Measurements from ENCODE around the gene DENND1A. TPM values are rescaled to one million over a fixed set of nuclear protein-coding genes. Genes with fewer than 3 reads are reported as not detected.

Gene DENND1A
- total and polyA plus RNA-seq, 2 experiments from 2014 or later, result 13.1 to 28.7 TPM

- no peak for TF ChIP-seq ZNF462 (CRISPR knock-in tag; IDR thresholded peaks at IDR 0.05)
- no peak for TF ChIP-seq ZNF331 (CRISPR knock-in tag; IDR thresholded peaks at IDR 0.05; ENCODE audit: low read depth)
- TF ChIP-seq JUNB (IDR thresholded peaks at IDR 0.05; ENCODE audit: unreplicated experiment), result no peak
- TF ChIP-seq EZH2phosphoT487 (IDR thresholded peaks at IDR 0.05; ENCODE audit: unreplicated experiment), result no peak
- TF ChIP-seq POLR2AphosphoS5 (IDR thresholded peaks at IDR 0.05; ENCODE audit: low read depth), result no peak
- no peak for TF ChIP-seq CTCF (conservative IDR thresholded peaks at IDR 0.05; ENCODE audit: low read depth in 2 of 2)
- TF ChIP-seq STAT1 (IDR thresholded peaks at IDR 0.05; ENCODE audit: unreplicated experiment), result no peak
- no peak for TF ChIP-seq CREB1 (CRISPR knock-in tag; IDR thresholded peaks at IDR 0.05; ENCODE audit: low read depth)
- no peak for TF ChIP-seq EZH2 (IDR thresholded peaks at IDR 0.05; ENCODE audit: low read depth, unreplicated experiment)
- no peak for TF ChIP-seq REST (IDR thresholded peaks at IDR 0.05; ENCODE audit: unreplicated experiment)
- TF ChIP-seq NANOG (IDR thresholded peaks at IDR 0.05; ENCODE audit: borderline replicate concordance), result no peak
Measured at GRCh38 chr9:123410281-123410910, 519.5 kb downstream of the DENND1A start (continued).
